ENCODE data around the gene STK32A. TPM values are rescaled to one million over a fixed set of nuclear protein-coding genes. Genes with fewer than 3 reads are reported as not detected.

STK32A gene
- total and polyA plus RNA-seq, 8 donors: 2.3 to 22.5 (median 5.2) TPM

DNA sequence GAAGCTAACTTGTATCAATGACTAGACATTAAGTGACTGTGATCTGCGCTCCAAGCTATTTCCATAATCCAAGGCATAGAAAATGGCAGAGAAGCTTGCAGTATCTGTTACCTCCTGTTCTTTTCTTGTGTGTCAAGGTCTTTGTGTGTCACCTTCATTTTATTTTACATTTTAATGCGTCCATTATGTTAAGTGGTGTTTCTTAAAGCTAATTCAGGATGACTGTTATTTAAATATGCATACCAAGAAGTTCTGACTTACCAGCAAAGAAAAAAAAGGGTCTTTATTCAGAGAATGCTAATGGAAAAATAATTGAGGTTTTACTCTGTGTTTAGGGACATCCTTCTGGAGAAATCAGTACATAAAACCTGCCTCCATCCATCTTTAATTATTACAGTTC is 52.3 kb downstream of the STK32A start:
- TF ChIP-seq, protein P1, sequence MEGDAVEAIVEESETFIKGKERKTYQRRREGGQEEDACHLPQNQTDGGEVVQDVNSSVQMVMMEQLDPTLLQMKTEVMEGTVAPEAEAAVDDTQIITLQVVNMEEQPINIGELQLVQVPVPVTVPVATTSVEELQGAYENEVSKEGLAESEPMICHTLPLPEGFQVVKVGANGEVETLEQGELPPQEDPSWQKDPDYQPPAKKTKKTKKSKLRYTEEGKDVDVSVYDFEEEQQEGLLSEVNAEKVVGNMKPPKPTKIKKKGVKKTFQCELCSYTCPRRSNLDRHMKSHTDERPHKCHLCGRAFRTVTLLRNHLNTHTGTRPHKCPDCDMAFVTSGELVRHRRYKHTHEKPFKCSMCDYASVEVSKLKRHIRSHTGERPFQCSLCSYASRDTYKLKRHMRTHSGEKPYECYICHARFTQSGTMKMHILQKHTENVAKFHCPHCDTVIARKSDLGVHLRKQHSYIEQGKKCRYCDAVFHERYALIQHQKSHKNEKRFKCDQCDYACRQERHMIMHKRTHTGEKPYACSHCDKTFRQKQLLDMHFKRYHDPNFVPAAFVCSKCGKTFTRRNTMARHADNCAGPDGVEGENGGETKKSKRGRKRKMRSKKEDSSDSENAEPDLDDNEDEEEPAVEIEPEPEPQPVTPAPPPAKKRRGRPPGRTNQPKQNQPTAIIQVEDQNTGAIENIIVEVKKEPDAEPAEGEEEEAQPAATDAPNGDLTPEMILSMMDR (IDR thresholded peaks at IDR 0.05): no peak
- Histone ChIP-seq H3K4me1 (no peaks in the 10 kb centered on the region), H3K27ac (no peak overlapping the region), H3K9me3 (no peaks in the 10 kb centered on the region), H3K4me3 (no peak overlapping the region), H3K27me3 (no peaks in the 10 kb centered on the region), H3K36me3 (no peaks in the 10 kb centered on the region)
- ATAC-seq (no peak), DNase-seq (no peak)
- intact Hi-C loops (cut with DNase I): no loop called here

DNA sequence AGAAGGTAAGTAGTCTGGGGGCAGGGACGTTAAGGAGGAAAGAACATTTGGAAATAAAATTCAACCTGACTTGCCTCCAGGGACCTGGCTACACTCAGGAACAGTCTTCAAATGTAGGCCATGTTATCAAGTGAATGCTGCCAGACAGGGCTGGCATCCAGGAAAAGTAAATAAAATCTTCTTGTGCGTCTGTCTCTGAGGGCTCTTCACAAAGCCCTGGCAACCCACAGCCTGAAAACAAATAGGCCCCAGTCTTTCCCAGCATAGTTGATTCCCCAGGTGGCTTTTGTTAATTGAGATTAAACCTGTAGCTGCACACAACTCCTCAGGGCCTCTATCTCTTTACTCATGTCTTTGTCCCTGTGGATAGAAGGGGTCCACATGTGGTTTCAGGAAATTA is 55.4 kb downstream of the STK32A start:
- Histone ChIP-seq H3K27me3 (no peaks in the 10 kb centered on the region), H3K27ac (peak overlapping the region in 1 of 2 donors; percentile 43), H3K4me3 (no peak overlapping the region), H3K4me1 (no peaks in the 10 kb centered on the region), H3K36me3 (no peaks in the 10 kb centered on the region), H3K9me3 (no peaks in the 10 kb centered on the region)
- intact Hi-C loops (cut with DNase I): no loop called here
- TF ChIP-seq, protein P1 (IDR thresholded peaks at IDR 0.05): no peak
- DNase-seq (peak in 1 of 4 donors; percentile 63), ATAC-seq (peak; percentile 99)

DNA sequence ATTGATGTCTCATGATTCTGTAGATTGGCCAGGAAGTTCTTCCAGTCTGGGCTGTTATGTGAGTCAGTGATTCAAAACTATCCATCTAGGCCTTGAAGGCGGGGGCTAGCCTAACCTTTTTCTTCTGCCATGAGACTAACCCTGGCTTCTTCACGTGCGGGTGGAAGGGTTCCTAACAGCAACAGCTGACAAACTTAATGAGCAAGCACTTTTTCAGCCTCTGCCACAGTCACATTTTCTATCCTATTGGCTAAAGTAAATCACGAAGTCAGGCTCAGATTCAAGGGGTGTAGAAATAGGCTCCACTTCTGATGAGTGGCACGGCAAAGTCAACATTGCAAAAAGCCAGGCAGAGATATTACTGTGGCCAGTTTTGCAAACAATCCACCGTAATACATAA is 68.4 kb downstream of the STK32A start:
- no peaks in the 10 kb centered on the region for H3K9me3 ChIP-seq
- intact Hi-C loops (cut with DNase I): no loop called here
- H3K27ac ChIP-seq: peak overlapping the region; percentile 30 to 65
- no peak overlapping the region for H3K4me3 ChIP-seq
- peaks cover 0 to 4% of the 10 kb centered on the region in 2 donors for H3K4me1 ChIP-seq
- H3K36me3 ChIP-seq: no peaks in the 10 kb centered on the region
- TF ChIP-seq, protein P1 (IDR thresholded peaks at IDR 0.05): no peak
- DNase-seq (peak in 2 of 4 donors; percentile 27 to 53), ATAC-seq (peak; percentile 89)
- no peaks in the 10 kb centered on the region for H3K27me3 ChIP-seq

DNA sequence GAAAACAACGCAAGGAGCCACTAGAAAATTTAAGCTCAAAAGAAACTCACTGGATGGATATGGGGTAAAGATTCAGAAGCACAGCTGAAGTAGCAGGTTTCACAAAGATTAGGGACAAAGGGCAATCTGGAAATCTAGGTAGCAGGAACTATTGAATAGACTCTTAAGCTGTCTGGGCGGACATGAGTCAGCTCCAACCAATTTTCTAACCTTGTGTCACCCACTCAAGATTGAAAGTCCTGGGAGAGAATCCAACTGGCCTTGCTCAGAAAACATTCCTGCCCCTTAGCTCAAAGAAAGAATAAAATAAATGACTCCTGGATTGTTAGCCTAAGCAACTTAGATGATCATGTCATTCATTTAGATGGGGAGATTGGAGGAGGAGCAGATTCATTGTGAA is 69.2 kb downstream of the STK32A start:
- TF ChIP-seq, protein P1 (IDR thresholded peaks at IDR 0.05): no peak
- Histone ChIP-seq H3K9me3 (no peaks in the 10 kb centered on the region), H3K27me3 (no peaks in the 10 kb centered on the region), H3K36me3 (no peaks in the 10 kb centered on the region), H3K4me1 (peaks cover 0 to 4% of the 10 kb centered on the region in 2 donors), H3K27ac (peak overlapping the region; percentile 30 to 65), H3K4me3 (no peak overlapping the region)
- DNase-seq: no peak
- intact Hi-C loops (cut with DNase I): no loop called here
- ATAC-seq: peak; percentile 88

DNA sequence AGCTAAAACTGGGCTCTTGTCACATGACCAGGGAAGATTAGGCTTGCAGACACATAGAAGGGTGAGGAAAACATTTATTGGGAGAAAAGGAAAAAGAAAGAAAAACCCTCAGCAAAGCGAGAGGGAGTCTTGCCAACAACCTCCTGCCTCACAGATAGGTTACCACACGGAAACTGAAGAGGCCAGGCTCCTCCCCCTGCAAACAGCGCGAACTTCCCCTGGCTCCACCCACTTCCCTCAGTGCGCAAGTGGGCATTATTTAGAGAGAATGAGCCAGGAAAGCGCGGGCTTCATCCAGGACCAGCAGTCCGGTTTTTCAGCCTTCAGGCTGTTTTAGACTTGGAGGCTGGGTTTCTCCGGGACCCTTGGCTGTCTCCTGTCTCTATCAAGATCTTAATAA is 70.3 kb downstream of the STK32A start:
- Histone ChIP-seq H3K27me3 (no peaks in the 10 kb centered on the region), H3K9me3 (no peaks in the 10 kb centered on the region), H3K36me3 (no peaks in the 10 kb centered on the region), H3K4me1 (peaks cover 4% of the 10 kb centered on the region in 2 donors), H3K4me3 (no peak overlapping the region), H3K27ac (no peak overlapping the region)
- TF ChIP-seq, protein P1 (IDR thresholded peaks at IDR 0.05): no peak
- DNase-seq (no peak), ATAC-seq (no peak)
- intact Hi-C loops (cut with DNase I): no loop called here
